ENCODE data around the gene EDN2.

DNA sequence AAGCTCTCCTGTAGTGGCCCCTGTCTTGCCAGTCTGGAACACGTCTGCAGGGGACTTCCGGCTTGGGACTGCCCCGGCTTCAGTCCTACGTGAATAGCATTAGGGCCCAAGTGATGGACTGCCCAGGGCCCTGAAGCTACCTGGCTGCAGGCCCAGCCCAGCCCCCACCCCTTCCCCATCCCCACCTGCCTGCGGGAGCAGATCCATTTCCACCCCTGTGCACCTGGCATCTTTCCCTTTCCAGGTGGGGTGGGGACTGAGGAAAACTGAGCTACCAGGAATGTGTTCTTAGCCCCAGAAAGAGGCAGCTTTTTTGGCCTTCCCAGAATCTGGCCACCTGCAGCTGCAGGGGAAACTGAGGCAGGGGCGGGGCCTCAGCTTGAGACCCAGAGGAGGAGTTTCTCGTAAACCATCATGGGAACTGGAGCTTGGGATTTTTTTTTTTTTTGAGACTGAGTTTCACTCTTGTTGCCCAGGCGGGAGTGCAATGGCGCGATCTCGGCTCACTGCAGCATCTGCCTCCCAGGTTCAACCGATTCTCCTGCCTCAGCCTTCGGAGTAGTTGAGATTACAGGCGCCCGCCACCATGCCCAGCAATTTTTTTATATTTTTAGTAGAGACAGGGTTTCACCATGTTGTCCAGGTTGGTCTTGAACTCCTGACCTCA, 3.2 kb downstream of the EDN2 start:
- TF ChIP-seq, protein P1, sequence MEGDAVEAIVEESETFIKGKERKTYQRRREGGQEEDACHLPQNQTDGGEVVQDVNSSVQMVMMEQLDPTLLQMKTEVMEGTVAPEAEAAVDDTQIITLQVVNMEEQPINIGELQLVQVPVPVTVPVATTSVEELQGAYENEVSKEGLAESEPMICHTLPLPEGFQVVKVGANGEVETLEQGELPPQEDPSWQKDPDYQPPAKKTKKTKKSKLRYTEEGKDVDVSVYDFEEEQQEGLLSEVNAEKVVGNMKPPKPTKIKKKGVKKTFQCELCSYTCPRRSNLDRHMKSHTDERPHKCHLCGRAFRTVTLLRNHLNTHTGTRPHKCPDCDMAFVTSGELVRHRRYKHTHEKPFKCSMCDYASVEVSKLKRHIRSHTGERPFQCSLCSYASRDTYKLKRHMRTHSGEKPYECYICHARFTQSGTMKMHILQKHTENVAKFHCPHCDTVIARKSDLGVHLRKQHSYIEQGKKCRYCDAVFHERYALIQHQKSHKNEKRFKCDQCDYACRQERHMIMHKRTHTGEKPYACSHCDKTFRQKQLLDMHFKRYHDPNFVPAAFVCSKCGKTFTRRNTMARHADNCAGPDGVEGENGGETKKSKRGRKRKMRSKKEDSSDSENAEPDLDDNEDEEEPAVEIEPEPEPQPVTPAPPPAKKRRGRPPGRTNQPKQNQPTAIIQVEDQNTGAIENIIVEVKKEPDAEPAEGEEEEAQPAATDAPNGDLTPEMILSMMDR (IDR thresholded peaks at IDR 0.05), result no peak
- TF ChIP-seq POLR2A (IDR thresholded peaks at IDR 0.05) (no peak), POLR2AphosphoS5 (IDR thresholded peaks at IDR 0.05) (no peak)
